Caco-2 (cell line): ENCODE data around the gene ARPC5. TPM values are rescaled to one million over a fixed set of nuclear protein-coding genes. Genes with fewer than 3 reads are reported as not detected.

Experiments
- BruUV-seq: library from RNA; stranded (reverse); fragments of 400-500 nt; replicated peaks from 2 replicates; lab custom pipeline; 2021; lab: Mats Ljungman, UMichigan
- CTCF ChIA-PET: fragments of 300-600 bp; sonication (Branson Sonifier 250); formaldehyde crosslinking; loops from one replicate; lab custom pipeline; 2022; ENCODE audit warnings: antibody characterized with exemption; lab: Charles Lee
- POLR2A ChIA-PET: fragments of 300-600 bp; sonication (Branson Sonifier 250); formaldehyde crosslinking; loops from one replicate; lab custom pipeline; 2022; ENCODE audit warnings: antibody characterized with exemption; lab: Charles Lee
- DNase-seq, 2 experiments: peaks; one replicate each; pipeline versions ENCODE4 v3.0.0 to v3.0.0-alpha.2; 2020 to 2022
- H3K27me3 ChIP-seq: replicated peaks from 2 replicates; pipeline ENCODE4 v1.6.0; 2011; ENCODE audit warnings: low read length; ENCODE audit not compliant: control insufficient read depth, insufficient read depth
- H3K36me3 ChIP-seq: 2 replicates; pipeline ENCODE4 v1.5.1; 2011; ENCODE audit warnings: low read length; ENCODE audit not compliant: control insufficient read depth, insufficient read depth
- H3K4me1 ChIP-seq: fragments of 250-450 bp; sonication (Bioruptor Pico); 2 replicates; pipeline ENCODE4 v1.5.1; 2020; ENCODE audit warnings: mild to moderate bottlenecking
- H3K4me3 ChIP-seq: 2 replicates; pipeline ENCODE4 v1.5.1; 2011; ENCODE audit warnings: low read depth, mild to moderate bottlenecking, control low read depth, low read length
- H3K9me3 ChIP-seq: fragments of 250-450 bp; sonication (Bioruptor Pico); 2 replicates; pipeline ENCODE4 v1.5.1; 2020; ENCODE audit warnings: mild to moderate bottlenecking, moderate library complexity
- H3K27ac Mint-ChIP-seq: one replicate; pipeline ENCODE4 v1.8.0; 2022; ENCODE audit warnings: mixed read lengths; ENCODE audit not compliant: unreplicated experiment
- H3K27me3 Mint-ChIP-seq: one replicate; pipeline ENCODE4 v1.8.0; 2022; ENCODE audit warnings: mixed read lengths; ENCODE audit not compliant: insufficient read depth, unreplicated experiment
- H3K36me3 Mint-ChIP-seq: one replicate; pipeline ENCODE4 v1.8.0; 2022; ENCODE audit warnings: mild to moderate bottlenecking, mixed read lengths; ENCODE audit not compliant: insufficient read depth, unreplicated experiment
- H3K4me1 Mint-ChIP-seq: one replicate; pipeline ENCODE4 v1.8.0; 2022; ENCODE audit warnings: low read depth, mixed read lengths; ENCODE audit not compliant: unreplicated experiment
- H3K4me3 Mint-ChIP-seq: one replicate; pipeline ENCODE4 v1.8.0; 2022; ENCODE audit warnings: mild to moderate bottlenecking, moderate library complexity, mixed read lengths; ENCODE audit not compliant: unreplicated experiment
- H3K9me3 Mint-ChIP-seq: one replicate; pipeline ENCODE4 v1.8.0; 2022; ENCODE audit warnings: mixed read lengths; ENCODE audit not compliant: unreplicated experiment
- CTCF ChIP-seq, 2 experiments: fragments of 200-600 bp in 1 of 2; IDR thresholded peaks; 1 replicate in 1 of 2; 2 replicates in 1 of 2; pipeline versions ENCODE4 v1.5.1 to v1.8.0; 2011 to 2022; ENCODE audit warnings: antibody characterized with exemption in 1 of 2, control low read depth in 1 of 2, inconsistent platforms in 1 of 2, low read depth in 1 of 2, low read length in 1 of 2, mild to moderate bottlenecking in 1 of 2, moderate library complexity in 1 of 2; ENCODE audit not compliant: insufficient read depth in 1 of 2, severe bottlenecking in 1 of 2, unreplicated experiment in 1 of 2
- intact Hi-C: fragments of 100-400 bp; cut with micrococcal nuclease; formaldehyde crosslinking; loops from one replicate; pipeline ENCODE4 v1.10.0; 2022; ENCODE audit not compliant: unreplicated experiment
- total RNA-seq: library from RNA; stranded (reverse); gene quantifications from 2 replicates; pipeline ENCODE4 v1.2.3, GENCODE V29; 2022

Gene ARPC5
- total RNA-seq, 1 experiment from 2014 or later, result 135 TPM

- H3K4me3 ChIP-seq, result no peak overlapping the region
- POLR2A ChIA-PET, result no interaction called here
- peak; percentile 41 to 61 for TF ChIP-seq CTCF (IDR thresholded peaks at IDR 0.05; ENCODE audit: insufficient read depth in 1 of 2, low read depth in 1 of 2, low read length in 1 of 2, severe bottlenecking in 1 of 2, unreplicated experiment in 1 of 2)
- no peaks in the 10 kb centered on the region for H3K9me3 ChIP-seq
- Mint-ChIP-seq H3K4me3 (no peak overlapping the region), H3K9me3 (no peaks in the 10 kb centered on the region), H3K36me3 (no peaks in the 10 kb centered on the region), H3K4me1 (no peaks in the 10 kb centered on the region), H3K27ac (peak overlapping the region; percentile 49), H3K27me3 (no peaks in the 10 kb centered on the region)
- intact Hi-C loops, result loop anchor here (1.0 kb wide), 3 partner anchors 14 to 307 kb away; no protein-coding TSS in a partner anchor
- no peaks in the 10 kb centered on the region for H3K27me3 ChIP-seq
- BruUV-seq, result no TSS peak
- CTCF ChIA-PET, result interaction anchor here (0.5 to 1.8 kb wide), 11 partner anchors 10 to 329 kb away, joined by 3 to 16 read pairs (median 5); no protein-coding TSS in a partner anchor
- peak; percentile 50 to 59 for DNase-seq
- no peaks in the 10 kb centered on the region for H3K4me1 ChIP-seq
- no peaks in the 10 kb centered on the region for H3K36me3 ChIP-seq
These were observed 26.3 kb downstream of the ARPC5 start for GRCh38 chr1:183609313-183609712.

- peaks cover 7% of the 10 kb centered on the region for H3K4me1 Mint-ChIP-seq
- TF ChIP-seq CTCF (IDR thresholded peaks at IDR 0.05; ENCODE audit: insufficient read depth in 1 of 2, low read depth in 1 of 2, low read length in 1 of 2, severe bottlenecking in 1 of 2, unreplicated experiment in 1 of 2), result no peak
- no peak overlapping the region for H3K4me3 Mint-ChIP-seq
- no peaks in the 10 kb centered on the region for H3K9me3 Mint-ChIP-seq
- Histone ChIP-seq H3K4me1 (no peaks in the 10 kb centered on the region), H3K4me3 (no peak overlapping the region), H3K9me3 (no peaks in the 10 kb centered on the region), H3K27me3 (no peaks in the 10 kb centered on the region), H3K36me3 (no peaks in the 10 kb centered on the region)
- ChIA-PET POLR2A (no interaction called here), CTCF (interaction anchor here (0.6 kb wide), 1 partner anchor 77 kb away, joined by 3 read pairs; no protein-coding TSS in a partner anchor)
- intact Hi-C loops, result no loop called here
- no peaks in the 10 kb centered on the region for H3K36me3 Mint-ChIP-seq
- BruUV-seq, result no TSS peak
- no peaks in the 10 kb centered on the region for H3K27me3 Mint-ChIP-seq
- no peak overlapping the region for H3K27ac Mint-ChIP-seq
- no peak for DNase-seq
These were observed 28.1 kb downstream of the ARPC5 start for GRCh38 chr1:183607322-183607980.

GRCh38 chr1:183605904-183606303 is 29.7 kb downstream of the ARPC5 start:
- intact Hi-C loops, result no loop called here
- no peak overlapping the region for H3K4me3 Mint-ChIP-seq
- ChIA-PET POLR2A (no interaction called here), CTCF (no interaction called here)
- H3K9me3 Mint-ChIP-seq, result no peaks in the 10 kb centered on the region
- no peaks in the 10 kb centered on the region for H3K36me3 Mint-ChIP-seq
- H3K36me3 ChIP-seq, result no peaks in the 10 kb centered on the region
- H3K4me1 ChIP-seq, result no peaks in the 10 kb centered on the region
- H3K27me3 Mint-ChIP-seq, result no peaks in the 10 kb centered on the region
- H3K27ac Mint-ChIP-seq, result no peak overlapping the region
- H3K27me3 ChIP-seq, result no peaks in the 10 kb centered on the region
- peaks cover 7% of the 10 kb centered on the region for H3K4me1 Mint-ChIP-seq
- no peak for TF ChIP-seq CTCF (IDR thresholded peaks at IDR 0.05; ENCODE audit: insufficient read depth in 1 of 2, low read depth in 1 of 2, low read length in 1 of 2, severe bottlenecking in 1 of 2, unreplicated experiment in 1 of 2)
- H3K4me3 ChIP-seq, result no peak overlapping the region
- H3K9me3 ChIP-seq, result no peaks in the 10 kb centered on the region
- no peak for DNase-seq
- BruUV-seq, result no TSS peak
